ENCODE measurements around the gene PID1.

PID1 gene, protein sequence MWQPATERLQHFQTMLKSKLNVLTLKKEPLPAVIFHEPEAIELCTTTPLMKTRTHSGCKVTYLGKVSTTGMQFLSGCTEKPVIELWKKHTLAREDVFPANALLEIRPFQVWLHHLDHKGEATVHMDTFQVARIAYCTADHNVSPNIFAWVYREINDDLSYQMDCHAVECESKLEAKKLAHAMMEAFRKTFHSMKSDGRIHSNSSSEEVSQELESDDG

DNA sequence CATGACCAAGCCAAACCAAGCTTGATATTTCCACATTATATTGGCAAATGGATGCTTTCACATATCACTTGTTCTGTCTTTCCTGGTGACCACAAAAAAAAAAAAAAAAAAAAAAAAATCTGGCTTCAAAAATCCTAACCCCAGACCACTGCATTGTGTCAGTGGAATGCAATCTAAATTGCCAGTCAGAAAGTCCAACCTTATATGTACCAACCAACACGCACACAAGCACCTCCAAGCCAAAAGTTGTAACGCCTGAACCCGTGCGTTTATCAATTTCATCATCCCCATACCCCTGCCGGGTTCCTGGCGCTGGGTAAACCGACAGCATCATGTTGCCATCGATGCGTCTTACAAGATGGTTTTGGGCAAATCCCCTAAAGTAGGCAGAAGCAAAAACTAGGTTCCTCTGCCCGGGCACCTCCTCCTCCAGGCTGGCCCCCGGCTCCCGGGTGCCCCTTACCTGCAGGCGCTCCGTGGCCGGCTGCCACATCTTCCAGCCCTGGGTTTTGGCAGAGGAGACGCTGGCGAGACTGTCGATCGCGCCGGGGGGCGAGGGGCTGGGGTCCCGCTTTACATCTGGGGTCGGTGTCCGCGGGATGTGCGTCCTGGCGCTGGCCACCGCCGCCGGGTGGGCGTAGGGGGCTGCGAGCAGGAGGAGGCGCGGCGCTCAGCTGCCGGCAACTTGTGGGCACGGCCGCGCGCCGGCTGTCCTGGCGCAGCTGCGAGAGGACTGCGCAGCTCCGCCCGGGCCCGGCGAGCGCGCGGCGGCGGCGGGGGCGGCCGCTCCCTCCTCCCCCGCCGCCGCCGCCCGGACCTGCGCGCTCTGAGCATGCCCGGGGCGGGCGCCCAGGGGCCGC is at the start of gene PID1:
PID1 (minus strand) TSS at position 737 of the 860 bp plus-strand sequence; CDS start at position 493, 244 bp downstream.
- peak; percentile 59 to 88 (median 77) for DNase-seq

DNA sequence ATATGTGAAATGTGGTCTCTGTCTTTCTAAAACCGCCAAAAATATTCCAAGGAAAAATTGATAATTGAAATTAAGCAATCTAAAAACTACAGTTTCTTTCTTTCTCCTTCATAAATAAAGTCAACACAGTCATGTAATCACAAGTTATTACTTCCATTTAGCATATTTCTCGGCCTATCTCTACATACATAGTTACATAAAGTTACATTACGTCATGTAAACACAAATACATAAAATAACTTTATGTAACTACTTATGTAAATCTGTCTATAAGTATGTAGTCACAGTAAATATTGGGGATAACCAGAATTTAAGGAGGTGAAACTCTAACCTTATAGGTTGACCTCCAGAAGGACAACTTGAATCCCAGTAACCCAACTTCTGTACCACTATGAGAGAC is 48.5 kb upstream of the PID1 start:
- DNase-seq: no peak

DNA sequence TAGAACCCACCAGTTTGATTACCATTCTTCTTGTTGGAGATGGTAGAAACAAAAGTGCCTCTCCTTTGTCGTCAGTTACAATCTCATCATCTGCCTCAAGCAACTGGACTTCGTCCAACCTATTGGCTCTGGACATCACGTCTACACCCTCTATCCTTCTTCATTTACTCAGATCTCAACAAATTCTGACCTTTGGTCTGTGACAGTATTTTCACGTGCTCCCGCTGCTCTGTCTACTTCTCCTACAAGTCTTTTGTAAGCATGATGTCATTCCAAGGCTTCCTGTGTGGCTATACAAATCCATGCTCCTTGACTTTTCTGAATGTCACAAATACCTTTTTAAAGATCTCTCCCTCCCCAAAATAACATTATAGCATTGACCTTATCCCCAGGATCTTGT is 43.0 kb upstream of the PID1 start:
- DNase-seq: peak; percentile 66 to 74 (median 72)

DNA sequence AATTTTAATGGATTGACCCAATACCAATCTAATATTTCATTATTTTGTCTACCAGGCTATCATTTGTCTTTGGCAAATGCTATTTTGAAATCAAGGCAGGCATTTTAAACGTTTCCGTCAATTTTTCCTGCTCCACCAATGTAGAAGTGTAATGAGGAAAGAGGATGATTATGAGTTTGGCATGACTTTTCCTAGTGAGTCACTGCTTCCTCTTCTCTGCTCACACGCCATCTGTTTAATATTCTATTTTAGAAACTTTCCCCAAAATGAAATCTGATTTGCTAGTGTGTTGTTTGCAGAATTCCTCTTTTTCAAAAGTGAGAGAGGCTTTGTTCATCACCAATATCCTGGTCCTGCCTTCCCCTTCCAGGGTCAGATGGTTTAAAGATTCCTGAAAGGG is 42.5 kb upstream of the PID1 start:
- peak; percentile 76 to 95 (median 94) for DNase-seq

DNA sequence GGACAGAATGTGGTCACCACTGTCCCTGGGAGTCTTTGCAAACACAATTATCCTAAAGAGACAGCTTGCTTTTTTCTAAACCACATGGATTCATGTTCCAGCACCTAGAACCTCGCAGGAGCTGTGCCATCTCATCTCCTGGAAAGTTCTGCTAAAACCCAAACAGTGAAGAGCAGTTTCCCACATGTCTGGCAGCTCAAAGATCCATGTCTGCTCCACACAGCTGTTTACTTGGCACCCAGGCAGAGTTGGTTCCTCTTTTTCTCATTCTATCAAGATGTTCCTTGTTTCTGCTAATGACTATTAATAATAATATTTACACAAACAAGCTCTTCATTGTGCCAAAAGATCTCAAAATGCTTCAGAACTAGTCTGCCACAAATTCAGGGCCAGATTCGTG is 30.1 kb upstream of the PID1 start:
- peak; percentile 39 to 49 (median 45) for DNase-seq

DNA sequence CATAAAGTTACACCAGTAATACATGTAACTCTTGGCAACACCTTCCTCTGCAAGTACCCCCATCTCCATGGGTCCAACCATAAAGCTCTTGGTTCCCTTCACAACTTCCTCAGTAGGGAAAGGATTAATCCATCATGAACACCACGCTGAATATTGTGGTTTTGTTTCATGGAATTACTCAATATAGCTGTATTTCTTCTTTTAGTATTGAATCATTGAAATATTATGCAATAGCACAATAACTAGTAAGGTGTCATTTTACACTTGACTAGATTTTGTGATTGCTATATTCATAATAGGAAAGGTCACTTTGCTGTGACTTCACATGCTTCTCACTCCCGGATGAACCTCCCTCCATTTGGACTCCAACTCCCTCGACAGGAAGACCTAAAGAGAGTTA is 29.7 kb upstream of the PID1 start:
- DNase-seq: peak; percentile 59 to 93 (median 91)

DNA sequence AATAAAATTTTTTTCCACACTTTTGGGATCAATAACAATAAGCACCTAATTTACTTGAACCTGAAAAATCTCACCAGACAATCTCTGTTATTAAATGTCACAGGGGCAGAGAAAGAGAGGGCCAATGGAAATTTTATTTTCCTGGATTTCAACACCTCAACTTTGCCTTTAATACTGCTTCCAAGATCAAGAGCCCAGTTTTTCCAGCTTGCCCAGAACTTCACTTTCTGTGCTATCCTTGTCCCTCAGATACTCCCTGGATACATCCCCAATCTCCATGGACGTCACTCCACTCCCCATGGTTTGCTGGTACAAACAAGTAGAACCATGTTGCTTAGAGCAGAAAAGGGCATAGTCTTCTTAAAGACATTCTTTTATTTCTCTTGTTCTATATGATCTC is 29.3 kb upstream of the PID1 start:
- no peak for DNase-seq

DNA sequence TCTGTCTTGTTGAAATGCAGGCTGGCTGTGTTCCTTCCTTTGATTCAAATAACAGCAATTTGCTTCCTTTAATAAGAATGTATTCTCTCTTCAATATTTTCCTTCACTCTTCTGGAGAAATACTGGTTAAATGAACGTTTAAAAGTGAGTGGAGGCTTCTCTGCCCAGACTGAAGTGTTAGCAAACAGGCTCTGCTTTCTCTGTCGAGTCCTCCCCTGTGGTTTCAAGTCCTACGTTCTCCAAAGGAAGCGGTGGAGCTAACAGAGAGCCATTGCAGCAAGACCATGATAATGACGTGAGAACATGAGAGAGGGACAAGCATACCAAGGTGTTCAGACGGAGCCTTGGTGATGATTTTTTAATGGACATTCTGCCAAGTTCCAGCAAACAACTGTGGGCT is 26.2 kb upstream of the PID1 start:
- peak; percentile 74 to 83 (median 76) for DNase-seq

DNA sequence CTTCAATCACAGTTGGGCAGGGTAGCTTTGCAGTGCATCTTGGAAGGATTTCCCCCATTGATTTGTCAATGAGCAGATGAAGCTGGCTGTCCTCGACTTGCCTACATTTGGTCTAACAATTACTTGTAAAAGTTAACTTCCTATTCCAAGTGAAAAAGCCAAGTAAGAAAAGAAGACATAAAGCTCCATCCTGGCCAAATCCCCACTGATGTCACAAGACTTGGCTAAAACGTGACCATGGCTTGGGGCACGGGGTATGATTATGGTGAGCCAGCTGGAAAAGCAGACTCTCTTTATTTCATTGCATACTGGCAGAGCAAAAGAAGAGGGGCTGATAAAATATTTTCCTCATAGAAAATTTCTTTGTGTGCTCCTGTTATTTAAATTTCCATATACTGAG is 25.4 kb upstream of the PID1 start:
- DNase-seq: no peak

DNA sequence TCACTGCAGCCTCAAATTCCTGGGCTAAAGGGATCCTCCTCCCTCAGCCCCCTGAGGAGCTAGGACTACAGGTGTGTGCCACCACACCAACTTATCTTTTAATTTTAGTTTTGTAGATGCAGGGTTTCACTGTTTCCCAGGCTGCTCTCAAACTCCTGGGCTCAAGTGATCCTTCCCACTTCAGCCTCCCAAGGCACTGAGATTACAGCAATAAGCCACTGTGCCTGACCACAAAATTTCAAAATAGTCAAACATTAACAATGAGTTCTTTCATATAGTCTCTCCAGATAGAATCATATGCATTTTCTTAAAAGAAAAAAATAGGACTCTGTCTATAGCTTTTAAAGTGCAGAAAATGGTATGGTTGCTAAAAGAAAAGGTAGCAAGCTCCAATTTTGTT is 24.9 kb upstream of the PID1 start:
- peak in 2 of 3 donors; percentile 45 to 49 for DNase-seq

DNA sequence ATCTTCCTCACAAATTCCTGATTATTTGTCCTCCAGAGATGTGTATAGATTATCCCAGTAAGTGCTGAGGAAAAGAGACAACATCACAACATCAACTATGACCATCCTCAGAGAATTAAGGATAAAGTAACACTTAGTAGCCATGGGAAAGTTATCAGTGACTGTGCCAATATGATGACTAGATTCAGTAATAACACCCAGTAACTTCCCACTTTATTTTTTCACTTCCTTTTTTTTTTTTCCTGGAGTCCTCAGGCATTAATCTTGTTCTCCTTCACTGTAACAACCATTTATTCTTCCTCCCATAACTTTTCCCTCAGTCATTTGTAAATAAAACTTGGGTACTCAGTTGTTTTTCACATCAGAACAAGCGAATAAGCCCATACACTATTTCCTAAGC is 16.7 kb upstream of the PID1 start:
- peak; percentile 56 to 90 (median 83) for DNase-seq

DNA sequence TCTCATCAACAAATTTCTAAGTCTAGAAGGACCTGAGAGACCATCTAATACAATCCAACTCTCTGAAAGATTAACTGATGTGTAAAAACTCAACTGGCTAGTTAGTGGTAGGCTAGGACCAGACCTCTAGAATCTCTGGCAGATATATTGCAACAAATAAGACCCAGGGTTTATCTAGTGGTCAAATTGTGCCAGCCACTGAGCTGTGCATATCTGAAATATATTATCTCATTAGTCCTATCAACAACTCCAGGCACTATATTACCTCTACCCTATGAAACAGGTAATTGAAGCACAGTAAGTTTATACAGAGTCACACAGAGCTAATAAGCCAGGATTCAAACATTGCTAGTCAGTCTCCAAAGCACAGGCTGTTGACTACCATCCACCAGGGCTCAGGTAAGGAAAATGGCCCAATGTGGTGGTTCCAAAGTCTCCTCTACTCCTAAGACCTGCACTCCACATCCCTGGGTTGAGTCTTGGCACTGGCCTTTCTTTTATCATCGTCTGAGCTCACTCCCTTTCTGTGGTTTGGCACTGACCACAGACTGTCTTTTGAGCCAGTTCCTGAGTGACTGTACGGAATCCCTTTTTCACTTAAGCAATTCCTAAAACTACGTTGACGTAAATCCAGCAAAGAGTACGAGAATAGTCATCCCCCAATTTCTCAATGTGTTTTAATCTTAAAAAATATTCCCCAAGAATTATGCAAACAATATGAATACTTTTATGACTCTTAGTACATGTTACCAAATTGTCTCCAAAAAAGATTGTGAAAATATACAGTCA is 11.9 kb upstream of the PID1 start:
- DNase-seq: peak; percentile 88 to 99 (median 98)

DNA sequence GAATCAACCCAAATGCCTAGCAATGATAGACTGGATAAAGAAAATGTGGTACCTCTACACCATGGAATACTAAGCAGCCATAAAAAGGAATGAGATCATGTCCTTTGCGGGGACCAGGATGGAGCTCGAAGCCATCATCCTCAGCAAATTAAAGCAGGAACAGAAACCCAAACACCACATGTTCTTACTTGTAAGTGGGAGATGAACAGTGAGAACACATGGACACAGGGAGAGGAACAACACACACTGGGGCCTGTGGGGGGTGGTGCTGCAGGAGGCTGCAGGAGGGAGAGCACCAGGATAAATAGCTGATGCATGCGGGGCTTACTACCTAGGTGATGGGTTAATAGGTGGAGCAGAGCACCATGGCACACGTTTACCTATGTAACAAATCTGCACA is 8.4 kb upstream of the PID1 start:
- no peak for DNase-seq

DNA sequence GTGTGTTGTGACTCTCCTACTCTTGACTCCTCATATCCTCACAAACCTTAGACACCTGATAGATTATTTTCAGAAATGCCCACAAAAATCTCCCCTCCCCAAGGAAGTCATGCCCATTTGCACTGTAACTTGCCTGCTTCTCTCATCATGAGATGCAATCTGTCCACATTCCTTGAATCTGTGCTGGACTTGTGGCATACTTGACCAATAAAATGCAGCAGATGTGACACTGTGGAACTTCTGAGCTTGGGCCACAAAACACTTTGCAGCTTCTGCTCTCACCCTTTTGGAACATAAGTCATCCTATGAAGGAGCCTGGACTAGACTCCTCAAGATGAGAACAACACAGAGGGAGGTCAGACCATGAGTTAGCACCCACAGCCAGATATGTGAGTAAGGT is 4.4 kb upstream of the PID1 start:
- DNase-seq: no peak

DNA sequence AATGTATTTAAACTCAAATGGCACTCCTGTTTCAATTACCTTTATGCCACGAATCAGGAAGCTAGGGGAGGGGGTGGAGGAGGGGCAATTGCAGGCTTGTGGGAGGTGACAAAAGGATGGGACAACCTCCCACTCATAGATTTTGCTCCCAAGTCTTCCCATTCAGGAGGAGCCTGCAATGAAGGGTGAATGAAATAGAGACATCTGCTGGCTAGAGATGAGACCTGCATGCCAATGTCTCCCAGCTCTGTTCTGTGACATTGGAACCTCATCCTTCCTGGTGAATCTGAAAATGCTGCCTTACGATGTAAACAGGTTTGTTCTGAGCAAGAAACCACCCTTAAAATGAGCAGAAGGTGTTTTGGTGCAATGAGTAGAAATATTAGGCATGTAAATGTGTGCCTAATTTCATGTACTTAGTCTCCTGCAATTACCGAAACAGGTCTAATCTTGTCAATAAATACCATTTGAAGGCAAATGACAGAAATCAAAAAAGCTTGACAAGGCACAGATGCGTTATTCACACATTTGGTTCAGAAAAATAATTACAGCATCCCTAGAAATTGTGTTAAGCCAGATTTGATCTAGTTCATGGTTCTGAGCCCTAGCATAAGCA is 2.7 kb upstream of the PID1 start:
- peak; percentile 61 to 70 (median 65) for DNase-seq

DNA sequence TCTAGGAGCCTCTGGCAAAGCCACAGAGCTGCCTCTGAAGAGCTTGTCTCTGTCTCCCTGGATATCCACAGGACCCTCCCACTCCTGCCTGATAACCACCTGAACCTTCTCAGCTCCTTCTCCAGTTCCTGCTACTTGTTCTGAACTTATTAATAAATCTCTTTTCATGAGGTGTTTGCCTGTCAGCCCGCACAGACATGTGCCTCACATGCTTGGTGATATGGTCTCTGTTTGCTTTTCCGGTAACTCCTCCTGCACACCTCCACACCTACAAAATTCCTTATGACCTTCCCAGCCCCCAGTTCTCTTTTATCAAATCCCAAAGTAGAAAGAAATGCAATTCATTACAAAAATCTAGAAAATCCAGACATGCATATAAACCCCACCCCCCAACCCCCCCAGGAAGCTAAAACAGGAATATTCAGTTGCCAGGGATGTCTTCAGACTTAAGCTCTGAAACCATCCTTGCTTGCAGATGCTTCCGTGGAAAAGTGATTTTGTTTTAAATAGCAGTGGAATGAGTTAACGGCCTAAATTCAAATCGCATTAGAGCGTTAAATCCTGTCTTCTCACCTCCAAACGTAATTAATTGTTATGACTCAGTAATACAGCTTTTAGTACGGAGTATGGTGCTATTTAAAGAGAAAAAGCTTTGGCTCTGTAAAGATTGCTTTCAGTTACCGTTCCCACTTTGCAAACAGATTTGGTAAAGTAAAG is 2.1 kb upstream of the PID1 start:
- no peak for DNase-seq

DNA sequence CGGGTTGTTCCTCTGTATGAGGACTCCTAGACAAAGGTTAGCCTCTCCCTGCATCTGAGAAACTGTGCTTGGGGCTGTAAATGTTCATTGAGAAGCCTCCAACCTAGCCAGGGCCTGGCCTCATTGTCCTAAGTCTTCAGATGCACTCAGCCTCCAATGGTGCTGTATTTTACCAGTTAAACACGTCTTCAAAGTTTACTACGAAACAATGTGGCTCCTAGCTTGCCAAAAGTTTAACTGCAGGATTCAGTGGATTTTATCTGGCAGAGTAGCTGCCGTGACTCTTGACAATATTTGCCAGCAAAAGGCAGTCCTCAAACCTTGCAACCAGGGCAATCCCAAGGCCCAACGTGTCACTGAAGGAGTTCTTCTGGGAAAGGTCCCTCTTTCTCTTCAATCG is 1.1 kb downstream of the PID1 start:
- no peak for DNase-seq

DNA sequence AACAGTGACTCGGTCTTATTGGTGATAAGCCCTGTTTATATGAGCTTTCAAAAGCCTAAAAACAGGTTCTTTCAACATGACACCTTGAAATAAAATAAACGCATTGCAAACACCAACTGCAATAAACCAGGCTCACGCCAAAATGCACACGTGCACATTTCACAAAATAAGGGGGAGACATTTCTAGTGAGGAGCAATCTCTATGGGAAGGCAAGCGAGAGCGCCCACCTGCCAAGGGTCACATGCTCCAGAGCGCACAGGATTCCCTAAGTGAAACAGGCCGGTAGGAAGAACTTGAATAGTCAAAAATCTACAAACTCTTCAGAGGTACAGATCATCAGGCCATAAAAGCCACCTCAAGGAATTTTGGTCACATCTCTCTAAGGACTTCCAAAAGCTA is 1.9 kb downstream of the PID1 start:
- no peak for DNase-seq

DNA sequence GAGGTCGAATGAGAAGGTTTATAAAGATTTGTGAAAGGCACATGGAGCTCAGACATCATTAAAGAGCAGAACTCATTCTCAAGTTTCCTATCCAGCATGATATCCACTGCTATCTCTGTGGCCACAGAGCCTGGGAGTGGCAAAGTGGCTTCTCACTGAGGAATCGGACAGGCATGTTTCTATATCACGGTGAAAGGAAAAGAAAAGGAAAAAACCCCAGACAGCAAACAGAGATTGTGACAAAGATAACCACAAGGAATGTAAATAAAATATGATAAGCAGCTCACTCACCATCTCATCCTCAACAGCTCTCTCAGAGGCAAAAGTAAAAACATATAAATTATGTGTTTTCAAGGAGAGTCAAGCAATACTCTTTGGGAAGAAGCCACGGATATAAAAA is 2.5 kb downstream of the PID1 start:
- no peak for DNase-seq

DNA sequence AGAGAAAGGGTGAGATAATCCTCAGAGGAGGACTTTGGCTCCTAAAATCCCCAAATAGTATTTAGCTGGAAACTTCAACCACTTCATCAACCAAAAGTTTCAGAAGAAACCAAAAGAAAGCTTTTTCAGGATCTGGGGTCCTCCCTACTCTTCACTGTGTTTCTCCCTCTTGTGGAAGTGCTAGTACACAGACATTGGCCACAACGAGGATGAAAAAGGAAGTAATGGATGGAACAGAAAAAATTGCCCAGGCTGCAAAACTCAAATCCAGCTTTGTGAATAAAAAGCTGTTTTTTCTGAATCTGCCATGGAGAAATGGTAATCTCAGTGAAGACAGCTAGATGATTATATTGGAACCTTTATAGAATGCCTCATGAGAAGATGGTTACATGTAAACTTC is 4.0 kb downstream of the PID1 start:
- DNase-seq: peak; percentile 35 to 43 (median 42)

DNA sequence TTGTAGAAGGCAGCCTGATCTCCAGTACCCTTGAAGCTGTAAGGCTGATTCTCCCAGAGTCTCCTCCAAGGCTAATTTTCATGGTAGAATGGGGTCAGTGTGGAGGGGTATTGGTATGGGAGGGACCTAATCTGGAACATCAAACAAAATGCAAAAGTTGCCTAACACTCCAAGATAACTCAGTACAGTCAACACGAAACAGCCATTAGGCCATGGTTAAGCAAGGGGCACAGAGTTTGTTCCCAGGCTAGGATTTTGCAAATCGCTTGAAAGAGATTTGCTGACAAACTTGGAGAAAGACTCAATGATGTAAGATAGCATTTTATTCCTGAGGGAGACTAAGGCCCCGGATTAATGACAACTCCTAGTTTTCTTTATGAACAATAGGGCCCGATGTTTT is 5.4 kb downstream of the PID1 start:
- DNase-seq: no peak

DNA sequence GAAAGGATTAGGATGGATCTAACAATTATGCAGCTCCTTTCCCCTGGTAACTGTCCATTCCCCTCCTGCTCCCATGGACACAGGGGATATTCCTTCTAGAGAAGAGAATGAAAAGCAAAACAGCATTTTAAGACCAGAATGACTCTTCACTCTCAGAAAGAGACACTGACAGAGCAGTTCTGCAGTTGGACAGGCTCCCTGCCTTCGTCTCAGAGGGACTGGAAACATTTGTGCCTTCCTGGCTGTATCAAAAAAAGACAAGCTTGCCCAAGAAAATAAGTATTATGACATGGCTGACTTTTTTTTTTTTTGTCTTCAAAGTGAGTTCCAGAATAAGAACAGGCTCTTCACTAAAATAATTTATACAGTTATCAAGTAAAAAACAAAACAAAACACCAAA is 9.5 kb downstream of the PID1 start:
- DNase-seq: no peak

All from suppressor macrophage treated with lipopolysaccharide for 1 hour (primary cell).